H54 (cell line): Measurements from ENCODE around the gene SCAMP3.
"Not testable (repeated sequence)": the region's sequence is repeated elsewhere in the genome, so short reads cannot be mapped to it uniquely, and the experiment has no call there.

Experiments
- DNase-seq: peaks from one replicate; pipeline ENCODE4 v3.0.0; 2011; ENCODE audit warnings: low spot score, mixed read lengths; ENCODE audit not compliant: insufficient read length
- FAIRE-seq: peaks from 3 replicates; lab custom pipeline; 2011; peaks lifted over from hg19 to GRCh38; lab: Jason Lieb, UNC
- POLR2A ChIP-seq: IDR thresholded peaks from 2 replicates; pipeline ENCODE4 v1.6.1; 2011; ENCODE audit warnings: low read depth, mild to moderate bottlenecking, low read length

Gene SCAMP3

DNA sequence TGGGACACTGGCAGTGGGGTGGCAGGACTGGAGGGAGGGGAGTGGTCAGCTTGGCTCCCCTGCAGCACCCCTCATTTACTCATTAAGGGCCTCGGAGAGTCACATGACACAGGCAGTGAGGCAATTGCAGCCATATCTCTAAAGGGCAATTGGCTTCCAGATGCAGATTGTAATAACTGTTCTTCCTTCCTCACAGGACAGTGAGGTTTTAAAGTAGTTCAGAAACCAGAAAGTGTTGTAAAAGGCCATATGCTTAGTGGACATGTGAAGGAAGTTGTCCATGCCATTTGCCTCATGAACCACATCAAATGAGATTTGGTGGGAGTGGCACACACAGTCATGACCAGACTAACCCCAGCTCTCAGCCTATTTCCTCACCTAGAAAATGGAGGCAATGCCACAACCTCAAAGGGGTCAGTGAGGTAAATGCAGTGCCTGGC, 42.5 kb downstream of the SCAMP3 start:
- no peak for FAIRE-seq
- TF ChIP-seq POLR2A, result no peak

DNA sequence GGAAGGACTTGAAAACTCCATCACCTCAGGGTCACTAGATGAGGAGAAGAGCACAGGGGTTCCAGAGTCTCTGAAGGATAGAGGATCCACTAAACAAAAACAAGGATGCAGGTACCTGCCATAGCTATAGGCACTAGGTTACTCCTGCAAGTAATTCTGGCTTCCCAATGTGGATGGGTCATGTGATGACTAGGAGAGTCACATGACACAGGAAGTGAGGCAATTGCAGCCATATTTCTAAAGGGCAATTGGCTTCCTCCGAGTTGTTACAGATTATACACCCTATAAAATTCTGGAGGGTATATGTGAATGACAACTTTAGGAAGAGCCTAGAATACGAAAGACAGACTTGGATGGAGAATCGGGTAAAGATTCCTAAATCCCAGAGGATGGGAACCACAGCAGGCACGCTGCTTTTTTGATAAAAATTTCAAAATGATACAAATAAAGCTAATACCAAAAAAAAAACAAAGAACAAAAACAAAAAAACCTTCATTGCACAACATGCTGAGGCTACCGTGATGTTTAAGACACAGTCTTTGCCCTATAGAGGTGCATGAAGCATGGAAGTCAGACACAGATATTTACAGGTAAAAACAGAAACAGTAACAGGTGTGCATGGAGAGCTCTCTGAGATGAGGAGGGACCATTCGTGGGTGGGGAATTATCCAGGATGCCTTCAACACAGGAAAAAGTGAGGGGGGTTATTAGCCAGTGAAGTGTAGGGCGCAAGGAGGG, 43.1 kb downstream of the SCAMP3 start:
- DNase-seq, result no peak
- FAIRE-seq, result no peak
- TF ChIP-seq POLR2A, result no peak

More for the DNA sequence above, 42.5 kb downstream of the SCAMP3 start:
- no peak for DNase-seq

DNA sequence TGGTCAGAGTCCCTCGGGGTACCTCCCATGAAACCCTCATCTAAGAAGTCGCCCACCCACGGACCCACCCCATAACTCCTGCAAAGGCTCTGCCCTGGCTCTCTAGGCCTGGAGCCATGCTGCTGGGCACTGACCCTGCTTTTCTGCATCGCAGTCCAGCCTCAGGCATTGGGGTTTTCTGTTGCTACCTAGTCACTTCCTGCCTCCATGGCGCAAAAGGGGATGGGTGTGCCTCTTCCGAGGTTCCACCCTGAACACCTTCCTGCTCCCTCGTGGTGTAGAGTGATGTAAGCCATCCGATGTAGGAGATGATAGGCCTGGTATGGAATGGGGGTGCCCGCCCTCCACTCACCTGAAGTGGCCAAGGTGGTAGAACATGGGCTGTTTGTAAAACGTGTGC, 47.5 kb downstream of the SCAMP3 start:
- FAIRE-seq, result not testable (repeated sequence)

DNA sequence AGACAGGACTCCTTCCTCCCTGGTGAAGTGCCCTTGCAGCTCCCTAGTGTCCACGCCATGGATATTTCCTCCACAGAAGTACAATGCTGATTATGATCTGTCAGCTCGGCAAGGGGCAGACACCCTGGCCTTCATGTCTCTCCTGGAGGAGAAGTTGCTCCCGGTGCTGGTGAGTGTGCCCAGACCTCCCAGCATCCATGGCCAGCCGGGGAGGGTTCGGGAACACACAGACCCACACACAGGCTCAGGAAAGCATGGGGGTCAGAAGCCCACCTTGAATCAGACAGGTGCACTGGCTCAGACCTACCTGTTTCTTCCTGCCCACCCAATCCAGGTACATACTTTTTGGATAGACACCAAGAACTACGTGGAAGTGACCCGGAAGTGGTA, 50.1 kb downstream of the SCAMP3 start:
- DNase-seq, FAIRE-seq: not testable (repeated sequence)

More for the DNA sequence above, 47.5 kb downstream of the SCAMP3 start:
- DNase-seq, result not testable (repeated sequence)

DNA sequence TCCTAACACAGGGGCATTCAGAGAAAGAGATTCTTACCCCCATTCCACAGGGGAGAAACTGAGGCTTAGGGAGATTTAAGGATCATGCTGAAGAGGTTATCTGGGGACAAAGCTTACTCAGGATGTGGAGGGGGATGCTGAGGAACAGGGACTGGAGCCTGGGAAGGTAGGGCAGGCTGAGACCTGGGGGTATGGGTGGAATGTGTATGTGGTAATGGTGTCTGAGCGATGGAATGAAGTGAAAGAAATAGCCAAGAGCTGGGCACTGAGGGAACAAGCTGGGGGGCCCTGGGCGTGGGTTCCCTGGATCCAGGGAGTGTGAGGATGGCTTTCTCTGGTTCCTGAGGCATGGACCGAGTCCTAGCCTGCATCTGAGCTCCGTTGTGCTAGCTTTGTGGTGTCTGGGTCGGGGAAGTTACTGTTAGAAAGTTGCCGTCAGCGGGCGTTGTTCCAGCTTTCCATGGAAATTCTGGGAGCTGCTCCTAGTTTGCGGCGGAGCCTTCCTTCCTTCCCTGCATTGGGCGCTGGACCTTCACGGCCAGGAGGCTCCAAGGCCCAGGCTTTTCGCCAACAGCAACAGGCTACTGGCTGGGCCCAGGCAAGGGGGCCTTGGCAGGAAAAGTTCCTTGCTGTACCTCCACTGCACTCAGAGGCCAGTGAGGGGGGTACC, 50.6 kb downstream of the SCAMP3 start:
- FAIRE-seq, DNase-seq: not testable (repeated sequence)

DNA sequence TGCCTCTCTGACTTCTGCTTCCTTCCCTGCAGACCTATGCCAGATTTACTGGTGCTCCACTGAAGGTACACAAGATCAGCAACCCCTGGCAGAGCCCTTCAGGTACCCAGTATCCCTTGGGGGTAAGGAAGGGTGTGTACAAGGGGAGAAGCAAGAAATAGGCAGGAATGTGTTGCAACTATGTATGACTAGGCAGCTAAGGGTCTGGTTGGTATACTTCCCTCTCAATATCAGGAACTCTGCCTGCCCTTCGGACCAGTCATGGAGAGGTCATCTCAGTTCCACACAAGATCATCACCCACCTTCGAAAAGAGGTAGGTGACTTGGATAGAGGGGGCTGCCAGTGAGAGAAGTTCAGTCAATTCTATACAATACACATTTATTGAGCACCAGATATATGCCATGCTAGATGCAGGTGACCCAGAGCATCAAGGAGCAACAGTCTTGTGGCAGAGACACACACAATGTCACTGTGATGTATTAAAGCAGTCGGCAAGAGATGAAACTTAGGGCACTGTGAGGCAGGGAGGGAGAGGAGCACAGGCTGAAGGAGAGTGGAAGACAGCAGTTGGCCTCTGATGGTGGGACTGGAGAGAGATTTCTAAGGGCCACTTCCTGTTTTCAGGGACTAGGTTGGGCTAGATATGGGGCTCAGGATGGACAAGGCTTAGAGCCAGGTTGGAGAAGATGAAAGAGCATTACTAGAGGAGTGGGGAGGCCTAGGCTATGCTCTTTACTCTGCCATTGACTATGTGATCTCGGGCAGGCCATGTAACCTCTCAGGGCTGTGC, 51.7 kb downstream of the SCAMP3 start:
- FAIRE-seq, result no peak
- DNase-seq, result no peak
- TF ChIP-seq POLR2A, result no peak

DNA sequence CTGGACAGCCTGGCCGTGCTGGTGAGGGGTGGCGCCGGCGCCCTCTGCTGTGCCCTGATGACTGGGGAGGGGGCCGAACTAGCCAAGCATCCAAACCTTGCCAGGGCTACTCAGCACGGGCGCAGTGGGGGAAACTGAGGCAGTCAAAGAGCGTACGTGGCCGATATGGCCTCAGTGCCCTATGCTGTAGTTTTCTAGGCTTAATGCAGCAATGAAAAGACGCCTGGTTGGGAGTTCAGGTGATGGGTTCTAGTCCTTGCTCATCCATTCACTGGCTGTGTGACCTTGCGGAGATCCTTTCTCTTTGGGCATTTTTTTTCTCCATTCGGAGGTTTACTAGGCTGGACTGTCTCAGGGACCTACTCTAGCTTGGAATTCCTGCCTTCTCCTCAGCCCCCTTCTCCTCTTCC, 52.8 kb downstream of the SCAMP3 start:
- FAIRE-seq (no peak), DNase-seq (no peak)
- TF ChIP-seq POLR2A, result no peak

DNA sequence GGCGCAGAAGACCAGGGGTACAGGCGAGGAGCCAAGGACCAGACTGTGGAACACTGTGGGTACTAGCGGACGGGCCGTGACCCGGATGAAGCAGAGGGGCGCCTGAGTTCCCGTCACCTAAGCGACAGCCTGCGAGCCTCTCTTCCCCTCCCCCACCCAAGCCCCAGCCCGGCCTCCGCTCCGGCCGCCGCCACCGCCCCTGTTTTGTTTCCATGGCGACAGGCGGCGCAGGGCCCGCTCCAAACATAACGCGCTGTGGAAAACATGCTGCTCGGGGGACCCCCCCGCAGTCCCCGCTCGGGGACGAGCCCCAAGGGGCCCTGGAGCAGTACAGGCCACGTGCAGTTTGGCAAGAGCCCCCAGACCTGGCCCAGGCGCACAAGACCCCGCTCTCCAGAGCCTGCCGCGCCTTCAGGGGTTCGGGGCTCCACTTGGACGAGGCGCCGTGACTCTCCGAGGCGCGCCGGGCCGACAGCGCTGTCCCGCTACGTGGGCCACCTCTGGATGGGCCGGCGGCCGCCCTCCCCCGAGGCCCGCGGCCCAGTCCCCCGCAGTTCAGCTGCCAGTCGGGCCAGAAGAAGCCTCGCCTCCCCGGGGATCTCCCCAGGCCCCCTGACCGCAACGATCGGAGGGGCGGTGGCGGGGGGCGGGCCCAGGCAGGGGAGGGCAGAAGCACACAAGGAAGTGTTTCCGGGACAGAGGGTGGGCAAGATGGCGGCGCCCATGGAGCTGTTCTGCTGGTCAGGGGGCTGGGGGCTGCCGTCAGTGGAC, 53.4 kb downstream of the SCAMP3 start, which contains the start of gene MTX1:
Gene MTX1, plus strand, starts transcription at position 155 of the 771 bp plus-strand sequence. Its CDS starts 110 bp downstream, at position 265.
- FAIRE-seq (no peak), DNase-seq (peak; percentile 73)
- TF ChIP-seq POLR2A, result peak; percentile 53

DNA sequence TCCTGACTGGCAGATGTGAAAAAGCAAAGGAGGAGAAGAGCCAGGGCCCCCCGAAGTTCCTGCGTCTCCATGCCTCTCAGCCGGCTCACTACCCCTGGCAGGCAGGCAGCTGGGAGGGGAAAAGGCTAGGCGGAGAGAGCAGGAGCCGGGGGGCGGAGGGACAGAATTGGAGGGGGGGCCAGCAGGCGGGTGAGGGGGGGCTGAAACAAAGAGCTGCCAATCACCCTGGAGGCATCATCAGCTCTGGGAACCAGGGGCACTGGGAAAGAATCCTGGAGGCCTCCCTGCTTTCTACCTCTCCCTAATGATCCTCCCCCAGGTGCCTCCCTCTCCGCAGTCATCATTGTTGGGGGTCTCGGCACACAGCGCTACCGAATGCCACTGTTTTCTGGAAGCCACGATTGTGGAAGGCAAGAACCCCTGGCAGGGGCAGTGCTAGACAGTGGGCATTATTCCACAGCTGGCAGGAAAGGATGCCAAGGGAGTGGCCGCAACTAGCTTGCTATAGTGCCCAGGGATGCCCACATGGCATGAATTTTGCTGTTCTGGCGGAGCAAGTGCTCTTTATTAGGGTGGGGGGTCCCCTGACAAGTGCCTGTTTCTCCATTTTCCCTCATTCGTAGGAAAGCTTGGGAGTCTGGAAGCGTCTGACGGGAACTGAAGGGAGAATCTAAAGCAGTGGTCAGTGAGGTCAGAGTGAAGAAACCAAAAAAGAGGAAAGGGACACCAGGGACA, 54.2 kb downstream of the SCAMP3 start, which contains the start of gene THBS3:
Gene THBS3, minus strand, starts transcription at position 92 of the 735 bp plus-strand sequence. Its CDS starts 21 bp downstream, at position 71.
- TF ChIP-seq POLR2A, result no peak
- DNase-seq, result no peak
- no peak for FAIRE-seq

DNA sequence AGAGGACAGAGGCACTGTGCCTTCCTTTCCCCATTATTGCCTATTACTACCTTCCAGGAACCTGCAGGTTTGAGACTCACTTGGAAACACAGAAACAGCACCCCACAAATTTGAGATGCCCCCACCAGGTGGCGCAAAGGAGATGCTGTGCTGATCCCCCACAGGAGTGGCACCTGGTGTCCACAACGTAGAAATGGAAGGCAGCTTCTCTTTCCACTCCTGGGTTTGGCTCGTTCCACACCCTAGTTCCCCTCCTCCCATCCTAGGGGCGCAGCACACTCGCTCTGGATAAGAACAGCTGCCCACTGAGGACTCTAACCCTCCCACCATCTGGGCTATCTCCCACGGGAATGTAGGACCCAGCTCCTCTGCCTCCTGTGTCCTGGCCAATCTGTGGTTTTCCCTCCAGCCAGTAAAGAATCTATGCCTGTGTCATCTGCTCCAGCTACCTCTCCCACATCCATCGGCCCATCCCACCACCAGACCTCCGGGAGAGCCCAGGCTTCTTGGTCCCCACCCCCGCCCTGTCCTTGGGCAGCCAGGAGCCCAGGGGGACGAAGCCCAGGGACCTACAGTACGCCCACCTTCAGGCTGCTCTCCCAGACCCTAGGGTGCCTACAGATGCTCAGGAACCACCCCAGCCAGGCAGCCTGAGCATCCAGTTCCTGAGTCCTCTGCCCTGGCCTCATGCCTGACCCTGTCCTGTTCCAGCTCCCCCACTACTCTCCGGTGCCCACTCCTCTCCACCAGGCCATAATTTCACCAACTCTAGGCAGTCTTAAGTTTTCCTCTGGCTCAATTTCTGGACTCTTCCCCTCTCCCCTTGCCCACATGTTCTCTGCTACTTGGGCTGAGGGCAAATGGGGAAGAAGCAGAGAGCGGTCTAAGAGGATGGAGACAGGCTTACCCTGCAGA, 55.0 kb downstream of the SCAMP3 start:
- TF ChIP-seq POLR2A, result no peak
- no peak for FAIRE-seq
- peak; percentile 65 for DNase-seq
